Hematopoietic multipotent progenitor cell treated with erythropoietin and hydrocortisone succinate and interleukin-3 and kit ligand, for 4 days (in vitro differentiated cells): ENCODE data around the gene RANBP6.

ENCODE experiments used
- DNase-seq: peaks from one replicate; pipeline ENCODE4 v3.0.0-alpha.2; 2015

The RANBP6 gene

DNA sequence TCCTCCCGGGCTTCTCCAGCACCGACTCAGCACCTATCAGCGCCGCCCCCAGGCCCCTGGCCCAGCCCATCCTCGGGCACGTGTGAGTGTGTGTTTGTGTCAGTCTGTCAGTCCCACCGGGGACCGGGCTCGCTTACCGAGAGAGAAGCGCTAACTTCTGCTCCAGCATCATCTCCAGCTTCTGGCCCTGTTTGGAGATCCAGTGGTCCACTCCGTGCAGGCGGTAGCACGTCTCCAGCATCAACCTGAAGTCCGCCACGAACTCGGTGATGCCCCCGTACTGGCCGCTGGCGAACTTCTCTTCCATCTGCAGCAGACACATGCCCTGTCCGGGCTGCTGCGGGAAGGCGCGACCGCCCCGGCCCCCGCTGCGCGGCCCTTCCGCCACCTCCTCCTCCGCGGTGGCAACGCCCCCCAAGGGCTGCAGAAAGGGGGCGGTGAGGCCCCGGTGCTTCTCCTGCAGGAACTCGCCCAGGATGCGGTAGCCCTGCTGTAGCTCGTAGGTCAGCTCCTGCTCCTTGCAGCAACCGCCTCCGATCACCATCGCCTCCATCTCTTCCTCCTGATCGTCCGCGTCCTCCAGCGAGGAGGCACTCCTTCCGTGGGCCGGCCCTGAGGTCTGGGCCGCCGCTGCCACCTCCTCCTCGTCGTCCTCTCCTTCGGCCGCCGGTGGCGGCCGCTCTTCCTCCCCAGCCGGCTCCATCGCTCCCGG, 8.2 kb downstream of the RANBP6 start:
- DNase-seq = peak; percentile 97

DNA sequence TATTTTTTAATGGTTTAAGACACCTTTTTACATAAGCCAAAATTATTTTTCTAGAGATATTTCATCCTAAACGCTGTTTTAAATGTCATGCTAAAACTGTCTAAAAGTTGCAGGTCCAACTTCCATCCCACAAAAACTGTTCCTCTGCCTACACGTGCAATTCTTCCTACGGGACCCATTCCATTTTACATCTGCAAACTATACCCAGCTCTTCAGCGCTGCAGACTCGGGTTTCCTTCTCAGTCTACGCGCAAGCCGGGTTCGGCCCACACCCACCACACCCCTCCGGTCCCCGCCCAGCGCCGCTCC, 8.7 kb downstream of the RANBP6 start:
- no peak for DNase-seq

DNA sequence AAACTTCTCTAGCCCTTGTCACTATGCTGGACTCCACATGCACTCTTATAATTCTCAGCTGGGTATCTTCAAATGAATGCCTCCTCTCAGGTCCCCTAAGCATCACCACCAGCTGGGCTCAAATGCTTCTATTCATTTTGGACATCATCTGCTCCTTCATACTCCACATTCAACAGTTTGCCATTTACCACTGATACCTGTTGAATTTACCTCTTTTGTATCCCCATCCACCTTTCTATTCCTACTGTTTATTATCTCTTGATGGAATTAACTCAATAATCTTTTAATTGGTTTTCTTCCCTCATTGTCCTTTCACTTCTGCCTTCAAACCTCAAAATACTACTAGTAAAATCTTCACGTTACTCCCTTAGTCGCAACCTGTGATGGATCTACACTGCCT, 14.5 kb downstream of the RANBP6 start:
- DNase-seq = no peak

DNA sequence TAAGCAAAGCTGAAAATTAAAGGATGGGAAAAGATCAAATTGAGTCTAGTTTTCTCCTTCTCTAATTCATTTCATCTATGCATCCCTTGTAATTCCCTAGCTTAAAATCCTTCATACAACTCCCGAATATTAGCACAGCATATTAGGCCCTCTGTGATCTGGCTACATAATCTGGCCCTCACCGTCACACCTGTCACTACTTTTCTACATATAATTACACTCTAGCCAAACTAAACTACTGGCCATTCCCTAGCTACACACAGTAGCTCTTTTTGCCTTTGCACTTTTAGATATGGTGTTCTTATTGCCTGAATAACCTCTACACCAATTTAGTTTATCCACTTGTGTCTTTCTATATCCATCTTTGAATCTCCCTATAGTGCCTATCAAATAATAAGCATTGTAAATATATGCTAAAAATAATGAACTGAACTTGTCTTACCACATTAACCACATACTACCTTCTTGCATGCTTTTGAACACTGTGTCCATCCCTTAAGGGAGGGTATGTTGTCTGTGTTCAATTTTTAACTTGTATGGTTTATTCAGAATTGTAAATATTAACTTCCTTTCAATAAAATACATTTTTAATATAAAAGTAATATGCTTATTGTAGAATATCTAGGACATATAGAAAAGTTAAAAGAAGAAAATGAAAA, 15.9 kb downstream of the RANBP6 start:
- DNase-seq = no peak

DNA sequence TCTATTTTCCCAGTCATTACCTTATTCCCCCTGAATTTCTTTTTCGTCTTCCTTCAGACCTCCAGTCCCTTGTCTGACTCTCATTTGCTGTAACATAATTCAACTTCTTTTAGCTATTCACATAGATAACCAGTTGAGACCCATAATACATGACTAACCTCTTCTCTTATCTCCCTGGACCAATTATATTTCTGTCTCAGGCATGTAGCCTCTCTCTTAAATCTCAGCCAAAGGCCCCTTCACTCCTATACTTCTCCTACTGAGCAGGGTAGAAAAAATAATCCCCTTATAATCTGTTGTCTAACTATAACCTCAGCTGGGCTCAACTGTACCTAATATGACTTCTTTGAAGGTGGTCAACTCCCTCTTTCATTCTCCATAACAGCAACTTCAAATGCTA, 20.9 kb downstream of the RANBP6 start:
- DNase-seq = peak; percentile 16

DNA sequence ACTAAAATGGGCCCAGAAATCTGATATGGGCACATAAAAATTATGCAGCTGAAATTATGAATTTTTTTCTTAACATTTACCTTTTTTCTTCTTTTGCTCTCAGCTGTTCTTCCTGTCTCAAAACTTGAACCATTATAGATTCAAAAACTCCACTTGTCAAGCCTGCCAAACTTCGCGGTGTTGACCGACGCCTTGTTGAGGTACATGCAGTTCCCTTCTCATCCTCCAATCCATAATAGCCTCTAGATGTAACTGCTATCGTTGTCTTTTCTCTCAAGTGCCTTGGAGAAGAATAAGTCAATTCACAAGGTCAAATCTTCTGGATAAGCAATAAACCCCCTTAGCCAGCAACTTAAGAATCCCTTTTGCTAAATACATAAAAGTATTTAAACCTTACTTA, 27.2 kb downstream of the RANBP6 start:
- peak; percentile 12 for DNase-seq

DNA sequence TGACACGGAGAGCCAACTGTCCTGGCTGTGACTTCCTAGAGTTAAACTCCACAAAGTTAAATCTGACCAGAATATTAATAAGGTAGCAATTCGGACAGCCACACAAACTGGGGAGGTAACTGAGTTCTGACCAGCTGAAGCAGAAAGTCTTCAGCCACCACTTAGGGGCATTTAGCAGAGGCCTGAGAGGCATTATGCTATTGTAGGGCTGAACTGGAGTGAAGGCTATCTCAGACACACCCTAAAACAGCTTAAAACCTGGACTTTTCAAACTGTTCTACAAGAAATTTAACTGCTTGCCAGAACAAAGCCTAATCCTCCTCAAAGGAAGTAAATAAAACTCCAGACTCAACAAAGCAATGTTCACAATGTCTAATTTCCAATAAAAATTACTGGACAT, 32.4 kb downstream of the RANBP6 start:
- no peak for DNase-seq

DNA sequence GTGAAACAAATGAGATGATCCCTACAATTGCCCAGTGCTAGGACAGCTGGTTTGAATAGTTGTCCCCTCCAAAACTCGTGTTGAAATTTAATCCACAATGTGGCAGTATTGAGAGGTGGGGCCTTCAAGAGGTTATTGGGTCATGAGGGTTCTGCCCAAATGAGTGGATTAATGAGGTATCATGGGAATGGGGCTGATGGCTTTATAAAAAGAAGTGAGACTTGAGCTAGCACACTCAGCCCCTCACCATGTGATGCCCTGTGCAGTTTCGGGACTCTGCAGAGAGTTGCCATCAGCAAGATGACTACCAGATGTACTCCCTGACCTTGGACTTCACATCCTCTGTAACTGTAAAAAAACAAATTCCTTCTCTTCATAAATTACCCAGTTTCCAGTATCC, 33.1 kb downstream of the RANBP6 start:
- no peak for DNase-seq

DNA sequence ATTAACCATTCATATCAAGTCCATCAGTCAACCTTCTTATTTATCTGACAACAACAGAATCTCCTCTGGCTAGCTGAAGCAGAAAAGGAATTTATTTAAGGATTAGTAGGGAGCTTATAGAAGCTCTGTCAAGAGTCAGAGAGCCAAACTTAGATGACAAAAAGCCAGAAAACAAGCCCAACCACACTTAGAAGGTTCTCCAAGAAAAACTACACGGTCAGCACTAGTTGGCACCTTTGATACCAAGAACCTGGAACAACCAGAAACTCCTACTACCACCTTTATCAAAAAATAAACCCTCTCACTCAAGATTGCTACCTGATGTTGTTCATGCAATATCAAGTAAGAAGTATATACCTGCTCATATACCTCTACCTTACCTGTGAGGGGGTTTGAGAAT, 36.9 kb downstream of the RANBP6 start:
- no peak for DNase-seq

DNA sequence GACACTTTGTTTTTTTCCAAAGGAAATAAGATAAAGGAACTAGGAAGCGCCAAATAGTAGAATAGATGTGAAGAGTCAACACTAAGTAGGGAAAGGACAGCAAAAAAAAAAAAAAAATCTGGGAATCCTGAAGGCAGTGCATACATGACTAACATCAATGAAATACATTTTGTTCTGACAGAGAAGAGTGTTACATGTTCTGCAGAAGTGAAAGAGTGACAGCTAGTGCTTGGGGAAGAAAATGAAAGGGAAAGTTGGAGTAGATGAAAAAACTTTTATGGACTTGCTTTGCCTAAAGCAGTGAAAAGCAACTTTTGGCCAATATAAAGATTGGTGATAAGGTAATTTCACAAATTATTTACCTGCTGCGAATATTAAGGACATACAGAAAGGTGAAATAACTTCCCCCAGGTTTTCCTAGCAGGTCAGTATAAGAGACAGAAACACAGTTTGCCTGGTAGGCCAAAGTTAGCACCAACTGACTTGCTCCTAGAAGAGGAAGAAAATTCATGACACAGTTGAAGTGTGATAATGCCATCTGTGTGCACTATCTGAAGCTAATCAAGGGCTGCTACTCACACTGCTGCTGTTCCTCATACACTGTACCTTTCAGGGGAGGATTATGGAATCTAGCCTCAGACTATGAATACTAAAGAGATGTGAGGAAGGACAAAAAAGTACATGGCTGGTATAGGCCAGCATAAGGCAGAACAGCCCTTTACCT, 38.6 kb downstream of the RANBP6 start:
- peak; percentile 56 for DNase-seq

DNA sequence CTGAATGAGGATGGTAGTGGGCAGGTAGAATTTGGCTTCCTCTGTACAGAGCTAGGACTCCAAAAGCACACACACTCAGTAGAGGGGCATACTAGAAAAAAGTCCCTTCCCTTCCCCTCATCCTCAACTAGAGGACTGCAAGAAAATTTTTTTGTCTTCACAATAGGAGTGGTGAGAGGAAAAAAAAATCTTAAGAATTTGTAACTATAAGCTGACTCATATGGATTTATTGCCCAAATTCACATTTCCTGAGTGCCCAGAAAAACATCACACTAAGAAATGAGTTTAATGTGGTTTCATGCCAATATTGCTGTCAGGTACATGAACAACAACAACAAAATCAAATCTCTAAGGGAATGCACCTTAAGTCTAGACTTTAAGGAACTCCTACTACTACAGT, 43.7 kb downstream of the RANBP6 start:
- DNase-seq = no peak
